T-helper 22 cell (primary cell): ENCODE data around the gene SYNRG.
"Not testable (repeated sequence)": the region's sequence is repeated elsewhere in the genome, so short reads cannot be mapped to it uniquely, and the experiment has no call there.

Experiments
- DNase-seq: peaks from one replicate; pipeline ENCODE4 v3.0.0-alpha.2; 2020; ENCODE audit warnings: low read depth

The SYNRG gene

GRCh38 chr17:37609170-37610040 is at the start of gene SYNRG:
Gene SYNRG (minus strand): TSS chr17:37609418. CDS start chr17:37609355, 63 bp downstream.
- peak; percentile 94 for DNase-seq

DNA sequence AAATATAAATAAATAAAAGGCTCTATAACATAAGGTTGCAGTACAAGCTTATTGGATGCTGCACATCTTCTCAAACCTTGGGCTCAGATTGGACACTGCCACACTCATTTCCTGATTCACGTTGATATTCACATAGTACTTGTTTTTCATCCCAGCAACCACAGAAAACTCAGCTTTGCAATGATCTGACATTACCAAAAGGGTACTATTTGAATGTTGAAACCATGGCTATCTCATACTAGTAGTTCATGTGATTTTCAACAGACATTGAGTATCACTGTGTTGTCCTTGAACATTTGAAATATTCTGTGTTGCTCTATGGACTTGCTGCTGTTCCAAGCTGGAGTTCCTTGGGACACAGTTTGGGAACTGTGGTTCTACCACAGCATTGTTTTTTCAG is 48.0 kb upstream of the SYNRG start:
- no peak for DNase-seq

GRCh38 chr17:37651849-37652248 is 42.6 kb upstream of the SYNRG start:
- DNase-seq = no peak

- DNase-seq = no peak
Measured at GRCh38 chr17:37650419-37651003, 41.3 kb upstream of the SYNRG start.

DNA sequence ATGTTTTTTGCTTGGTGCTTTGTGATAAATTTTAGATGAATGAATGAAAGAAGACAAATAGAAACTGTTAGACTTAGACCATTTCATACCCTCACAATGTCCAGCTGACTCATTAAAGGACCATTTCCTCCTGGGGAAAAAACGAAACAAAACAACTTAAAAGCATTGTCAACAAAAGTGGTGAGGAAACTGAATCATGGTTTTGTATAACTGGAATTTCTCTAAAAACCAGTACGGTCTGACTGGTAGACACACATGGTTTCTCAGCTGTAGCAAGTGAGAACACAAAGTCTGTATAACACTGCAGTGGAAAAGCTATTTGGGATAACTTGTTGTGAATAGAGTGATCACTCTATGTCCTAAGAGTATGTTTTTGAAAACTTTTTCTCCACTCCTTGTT is 39.3 kb upstream of the SYNRG start:
- no peak for DNase-seq

GRCh38 chr17:37647856-37648255 is 38.6 kb upstream of the SYNRG start:
- DNase-seq = no peak

GRCh38 chr17:37643869-37644268 is 34.7 kb upstream of the SYNRG start:
- no peak for DNase-seq

- DNase-seq = peak; percentile 82
Measured at GRCh38 chr17:37643118-37643766, 34.0 kb upstream of the SYNRG start, which contains the start of gene DDX52. Gene DDX52 (minus strand): TSS chr17:37643446. CDS start chr17:37643420, 26 bp downstream.

DNA sequence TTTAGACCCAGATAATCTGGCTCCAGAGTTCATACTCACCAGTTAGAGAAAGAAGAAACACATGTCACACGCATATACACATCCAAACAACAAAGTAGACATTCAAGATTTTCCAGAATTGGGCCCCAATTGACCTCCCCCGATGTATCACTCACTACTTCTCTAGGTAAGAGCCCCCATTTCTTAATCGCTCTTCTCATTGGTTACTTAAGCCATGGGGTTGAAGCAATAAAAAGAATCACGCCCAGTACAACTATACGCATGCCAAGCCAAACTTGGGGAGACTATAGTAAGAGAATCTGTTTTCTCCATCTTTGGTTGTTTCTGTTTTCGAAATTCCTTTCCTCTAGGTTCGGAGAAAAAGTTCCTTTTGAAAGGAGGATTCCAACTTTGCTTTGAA is 33.5 kb upstream of the SYNRG start:
- no peak for DNase-seq

DNA sequence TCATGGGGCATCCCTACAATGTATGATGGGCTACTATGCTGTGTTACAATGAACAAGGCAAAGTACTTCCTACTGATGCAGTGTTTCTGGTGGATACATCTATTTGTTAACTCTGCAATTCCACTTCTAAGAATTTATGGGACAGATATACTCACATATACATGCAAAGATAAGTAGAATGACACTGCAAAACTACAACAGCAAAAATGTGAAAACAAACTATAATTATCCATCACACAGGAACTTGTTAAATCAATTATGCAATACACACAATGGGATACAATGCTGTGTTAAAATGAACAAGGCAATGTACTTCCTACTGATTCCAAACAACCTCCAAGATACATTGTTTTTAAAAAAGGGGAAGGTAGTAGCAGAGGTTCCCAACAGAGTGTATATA is 30.8 kb upstream of the SYNRG start:
- no peak for DNase-seq

GRCh38 chr17:37637956-37638355 is 28.7 kb upstream of the SYNRG start:
- DNase-seq = no peak

- DNase-seq = not testable (repeated sequence)
Measured at GRCh38 chr17:37616430-37616829, 7.2 kb upstream of the SYNRG start.

- DNase-seq = no peak
Measured at GRCh38 chr17:37614823-37615222, 5.6 kb upstream of the SYNRG start.

GRCh38 chr17:37614391-37614790 is 5.2 kb upstream of the SYNRG start:
- DNase-seq = no peak

DNA sequence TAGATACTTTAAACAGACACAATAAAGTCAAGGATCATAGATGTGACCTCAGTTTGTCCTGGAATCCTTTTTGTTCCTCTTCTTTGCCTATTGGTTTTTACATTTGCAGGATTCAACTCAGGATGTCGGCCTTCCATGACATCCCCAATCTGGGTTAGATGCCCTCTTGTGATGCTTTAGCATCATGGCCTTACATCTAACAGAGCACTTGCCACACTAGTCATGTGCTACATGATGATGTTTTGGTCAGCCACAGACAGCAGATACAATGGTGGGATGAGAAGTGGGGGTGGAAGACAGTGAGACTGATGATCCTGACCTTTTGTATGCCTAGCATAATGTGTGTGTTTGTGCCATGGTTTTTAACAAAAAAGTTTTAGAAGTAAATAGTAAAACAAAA is 1.8 kb upstream of the SYNRG start:
- no peak for DNase-seq

DNA sequence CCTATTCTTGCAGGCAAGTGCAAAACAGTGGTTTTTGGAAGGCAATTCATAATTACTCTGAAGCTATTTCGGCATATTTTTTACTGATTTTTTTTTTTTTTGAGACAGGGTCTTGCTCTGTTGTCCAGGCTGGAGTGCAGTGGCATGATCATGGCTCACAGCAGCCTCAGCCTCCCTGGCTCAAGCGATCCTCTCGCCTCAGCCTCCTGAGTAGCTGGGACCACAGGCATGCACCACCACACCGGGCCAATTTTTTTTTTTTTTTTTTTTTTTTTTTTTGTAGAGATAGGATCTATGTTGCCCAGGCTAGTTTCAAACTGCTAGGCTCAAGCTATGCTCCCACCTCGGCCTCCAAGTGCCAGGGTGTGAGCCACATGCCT is 813 bp upstream of the SYNRG start:
- DNase-seq = not testable (repeated sequence)

- no peak for DNase-seq
Measured at GRCh38 chr17:37608351-37609169, 658 bp downstream of the SYNRG start.

- peak; percentile 8 for DNase-seq
Measured at GRCh38 chr17:37607637-37608331, 1.4 kb downstream of the SYNRG start.

- DNase-seq = peak; percentile 19
Measured at GRCh38 chr17:37605813-37606505, 3.3 kb downstream of the SYNRG start.

- no peak for DNase-seq
Measured at GRCh38 chr17:37605081-37605480, 4.1 kb downstream of the SYNRG start.

DNA sequence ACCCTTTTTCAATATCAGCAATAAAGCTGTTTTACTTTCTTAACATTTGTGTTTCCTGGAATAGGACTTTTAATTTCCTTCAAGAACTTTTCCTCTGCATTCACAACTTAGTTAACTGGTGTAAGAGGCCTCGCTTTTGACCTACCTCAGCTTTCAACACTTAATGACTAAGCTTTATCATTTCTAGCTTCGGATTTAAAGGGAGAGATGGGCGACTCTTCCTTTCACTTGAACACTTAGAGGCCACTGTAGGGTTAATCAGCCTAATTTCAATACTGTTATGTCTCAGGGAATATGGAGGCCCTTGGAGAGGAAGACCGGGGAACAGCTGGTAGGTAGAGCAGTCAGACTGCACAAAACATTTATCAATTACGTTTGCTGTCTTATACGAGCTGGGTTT is 4.7 kb downstream of the SYNRG start:
- no peak for DNase-seq
